Lung microvascular endothelial cell (primary cell): Measurements from ENCODE around the gene PTX3. TPM values are rescaled to one million over a fixed set of nuclear protein-coding genes. Genes with fewer than 3 reads are reported as not detected.
A peak's percentile ranks its signal among the peaks of the same experiment; 100 is the strongest.

Experiments used
- DNase-seq, 2 donors: peaks; one replicate each; pipeline versions ENCODE4 v3.0.0 to v3.0.0-alpha.2; 2010; ENCODE audit warnings: low read depth in 2 of 2
- total RNA-seq: library from RNA; depleted of rRNA; stranded (reverse); fragments of >200 nt; gene quantifications from 2 replicates; pipeline ENCODE4 v1.2.1, GENCODE V29; 2014

PTX3 gene
- total RNA-seq, 1 donor from 2014 or later, result 311 TPM

DNA sequence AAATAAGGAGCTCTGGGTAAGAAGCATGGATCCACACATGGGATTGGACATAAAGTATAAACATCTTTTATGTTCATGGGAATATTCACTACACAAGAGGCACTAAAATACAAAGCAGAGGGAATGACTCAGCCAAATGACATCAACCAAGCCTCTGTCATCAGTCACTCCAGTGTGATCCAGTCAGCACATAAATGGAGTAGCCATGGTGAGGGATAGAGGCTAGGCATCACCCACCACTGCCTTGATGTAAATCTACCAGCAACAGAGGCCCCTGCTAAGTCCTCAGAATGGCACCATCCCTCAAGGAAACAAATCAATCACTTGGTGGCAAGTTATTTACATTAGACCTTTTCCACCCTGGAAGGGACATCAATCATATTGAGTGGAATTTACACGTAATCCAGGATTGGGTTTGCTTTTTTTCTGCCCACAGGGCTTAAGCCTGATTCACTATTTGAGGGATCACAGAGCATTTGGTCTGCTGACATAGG, 39.3 kb downstream of the PTX3 start:
- peak; percentile 20 to 79 for DNase-seq

GRCh38 chr3:157477441-157477840, 40.8 kb downstream of the PTX3 start:
- DNase-seq, result no peak

DNA sequence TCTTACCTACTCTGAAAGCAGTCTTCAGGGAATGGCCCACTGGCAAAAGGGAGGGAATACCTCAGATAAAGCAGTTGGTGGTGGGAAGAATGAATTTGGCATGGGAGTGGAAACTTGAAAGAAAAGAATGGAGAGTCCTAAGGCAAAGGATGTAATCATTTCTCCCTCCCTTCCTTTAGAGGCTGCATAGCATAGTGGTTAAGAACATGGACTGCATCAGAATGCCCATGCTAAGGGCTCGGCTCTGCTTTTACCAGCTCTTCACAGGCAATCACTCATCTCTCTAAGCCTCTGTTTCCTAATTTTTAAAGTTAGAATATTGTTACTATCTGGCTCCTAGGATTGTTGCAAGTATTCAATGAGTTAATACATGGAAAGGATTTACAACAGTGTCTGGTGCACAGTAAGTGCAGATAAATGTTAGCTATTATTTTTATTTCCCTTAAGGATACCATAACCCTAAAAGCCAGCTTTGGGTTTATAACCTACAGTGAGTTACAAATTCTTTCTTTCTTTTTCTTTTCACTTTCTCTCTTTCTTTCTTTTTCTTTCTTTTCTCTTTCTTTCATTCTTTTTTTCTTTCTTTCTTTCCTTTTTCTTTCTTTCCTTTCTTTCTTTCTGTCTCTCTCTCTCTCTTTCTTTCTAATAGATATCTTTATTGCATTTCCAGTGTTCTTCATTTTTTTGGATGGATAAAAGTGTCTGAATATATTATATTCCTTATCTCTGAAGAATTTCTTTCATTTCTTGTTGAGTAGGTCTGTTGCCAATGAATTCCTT, 43.0 kb downstream of the PTX3 start:
- no peak for DNase-seq

DNA sequence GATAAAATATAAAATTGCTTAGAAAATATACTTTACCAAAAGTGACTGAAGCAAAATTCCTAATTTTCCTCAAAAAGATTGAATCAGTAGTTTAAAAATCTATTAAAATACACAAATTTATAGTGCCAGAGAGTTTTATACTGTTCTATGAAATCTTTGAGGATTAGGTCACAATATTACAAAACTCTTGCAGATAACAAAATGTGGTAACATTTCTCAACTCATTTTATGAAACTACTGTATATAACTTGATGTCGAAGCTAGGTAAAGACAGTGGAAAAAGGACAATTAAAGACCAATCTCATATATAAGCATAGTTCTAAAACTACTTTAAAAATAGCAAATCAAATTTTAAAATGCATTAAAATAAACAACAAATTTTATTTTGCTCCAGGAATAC, 50.7 kb downstream of the PTX3 start:
- no peak for DNase-seq

DNA sequence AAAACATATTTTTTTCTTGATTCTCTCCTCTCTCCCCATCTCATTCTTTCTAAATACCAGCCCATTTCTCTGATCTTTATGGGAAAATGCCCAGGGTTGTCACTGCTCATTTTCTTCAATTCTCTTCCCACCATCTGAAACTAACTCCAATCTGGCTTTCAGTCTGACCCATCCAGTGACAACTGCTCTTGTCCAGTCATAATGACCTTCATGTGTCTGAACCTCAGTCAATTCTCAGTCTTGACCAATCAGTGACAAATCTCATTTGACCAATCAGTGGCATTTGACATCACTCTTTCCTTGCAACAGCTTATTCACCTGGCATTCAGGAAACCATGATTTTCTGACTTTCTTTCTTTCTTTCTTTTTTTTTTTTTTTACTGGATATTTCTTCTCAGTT, 51.5 kb downstream of the PTX3 start:
- no peak for DNase-seq

DNA sequence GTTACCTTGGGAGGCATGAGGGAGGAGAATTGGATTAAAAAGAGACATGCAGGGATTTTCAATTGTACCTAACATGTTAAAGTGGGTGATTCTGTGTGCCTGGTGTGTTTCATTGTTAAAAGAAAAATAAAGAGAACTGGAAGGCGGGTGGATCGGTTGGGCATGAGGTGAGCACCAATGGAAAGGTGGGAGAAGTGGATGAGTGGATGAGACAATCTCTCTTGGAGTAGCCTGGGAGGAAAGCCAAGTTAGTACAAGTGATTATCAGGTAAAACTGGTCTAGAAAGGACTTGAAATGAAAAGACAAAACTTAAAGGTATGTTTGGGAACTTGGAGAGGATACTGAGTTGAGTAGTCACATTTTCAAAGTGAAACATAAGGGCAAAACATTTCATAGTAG, 54.5 kb downstream of the PTX3 start:
- no peak for DNase-seq

Other genes starting within 250 kb of the PTX3 start
- gene VEPH1, start 66.6 kb downstream of the PTX3 start, total RNA-seq, result 9.5 and 20.9 TPM in 2 replicates